RPMI7951 (cell line): ENCODE data around the gene AFF2. TPM values are rescaled to one million over a fixed set of nuclear protein-coding genes. Genes with fewer than 3 reads are reported as not detected.
A peak's percentile ranks its signal among the peaks of the same experiment; 100 is the strongest.

Experiments
- DNase-seq: peaks from one replicate; pipeline ENCODE4 v3.0.0-alpha.2; 2012; ENCODE audit warnings: low read depth
- total RNA-seq: library from RNA; depleted of rRNA; stranded (reverse); fragments of >200 nt; shearing (Covaris generic); gene quantifications from 2 replicates; pipeline ENCODE4 v1.2.3, GENCODE V29; 2014; rRNA removed

The AFF2 gene
- total RNA-seq = 0.68 and 1.7 TPM in 2 replicates

GRCh38 chrX:148500423-148501385, at the start of gene AFF2:
Gene AFF2 (plus strand): TSS chrX:148500617. CDS start chrX:148501098, 481 bp downstream.
- DNase-seq = peak; percentile 32

GRCh38 chrX:148457279-148457678, 43.1 kb upstream of the AFF2 start:
- peak; percentile 26 for DNase-seq

GRCh38 chrX:148459343-148459742, 41.1 kb upstream of the AFF2 start:
- DNase-seq = no peak

GRCh38 chrX:148466292-148466691, 34.1 kb upstream of the AFF2 start:
- DNase-seq = peak; percentile 4

GRCh38 chrX:148470324-148470723, 30.1 kb upstream of the AFF2 start:
- no peak for DNase-seq

- no peak for DNase-seq
Measured at GRCh38 chrX:148474030-148474429, 26.4 kb upstream of the AFF2 start.

GRCh38 chrX:148492057-148492456, 8.4 kb upstream of the AFF2 start:
- DNase-seq = no peak

GRCh38 chrX:148495176-148495575, 5.2 kb upstream of the AFF2 start:
- no peak for DNase-seq

- DNase-seq = no peak
Measured at GRCh38 chrX:148498067-148498466, 2.4 kb upstream of the AFF2 start.

- DNase-seq = no peak
Measured at GRCh38 chrX:148499638-148500422, 587 bp upstream of the AFF2 start.

GRCh38 chrX:148501386-148502066, 1.1 kb downstream of the AFF2 start:
- no peak for DNase-seq

- DNase-seq = no peak
Measured at GRCh38 chrX:148504506-148504905, 4.1 kb downstream of the AFF2 start.

GRCh38 chrX:148507418-148507817, 7.0 kb downstream of the AFF2 start:
- no peak for DNase-seq

GRCh38 chrX:148512453-148512852, 12.0 kb downstream of the AFF2 start:
- DNase-seq = no peak

- no peak for DNase-seq
Measured at GRCh38 chrX:148513661-148514060, 13.2 kb downstream of the AFF2 start.

GRCh38 chrX:148517176-148517575, 16.8 kb downstream of the AFF2 start:
- DNase-seq = peak; percentile 62

- no peak for DNase-seq
Measured at GRCh38 chrX:148522006-148522405, 21.6 kb downstream of the AFF2 start.

- no peak for DNase-seq
Measured at GRCh38 chrX:148523303-148524080, 23.1 kb downstream of the AFF2 start.

GRCh38 chrX:148530464-148531077, 30.2 kb downstream of the AFF2 start:
- DNase-seq = peak; percentile 4

GRCh38 chrX:148534291-148534690, 33.9 kb downstream of the AFF2 start:
- DNase-seq = no peak

GRCh38 chrX:148535639-148536038, 35.2 kb downstream of the AFF2 start:
- peak; percentile 47 for DNase-seq
